GM20000 (cell line): ENCODE data around the gene KCNIP1.

Source experiments
- DNase-seq: peaks from one replicate; pipeline ENCODE4 v3.0.0; 2012; ENCODE audit warnings: low spot score
- TF ChIP-seq, protein P1 (sequence below): IDR thresholded peaks from 2 replicates; pipeline ENCODE4 v1.5.1; 2012; ENCODE audit warnings: mild to moderate bottlenecking, control low read depth; ENCODE audit errors: extremely low read depth, missing control alignments

The KCNIP1 gene

DNA sequence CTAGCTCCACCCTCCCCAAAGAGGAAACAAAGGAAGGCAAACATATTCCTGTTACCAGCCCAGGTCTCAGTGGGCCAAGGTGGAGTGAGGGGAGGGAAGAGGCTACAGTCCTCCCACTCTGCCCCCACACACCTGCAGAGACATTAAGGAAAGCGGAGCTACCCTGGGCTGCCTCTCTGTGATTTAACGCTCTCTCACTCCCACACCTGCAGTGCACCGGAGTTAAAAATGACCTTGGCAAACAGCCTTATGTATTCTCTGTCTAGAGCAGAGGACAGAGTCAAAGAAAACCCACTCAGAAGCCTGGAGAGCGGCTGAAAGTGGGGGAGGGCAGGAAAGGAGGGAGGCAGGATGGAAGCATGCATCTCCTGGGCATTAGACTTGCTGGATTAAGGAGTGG, 32.7 kb downstream of the KCNIP1 start:
- DNase-seq = no peak

GRCh38 chr5:170537451-170538095, 33.8 kb downstream of the KCNIP1 start:
- no peak for DNase-seq
- TF ChIP-seq, protein P1, sequence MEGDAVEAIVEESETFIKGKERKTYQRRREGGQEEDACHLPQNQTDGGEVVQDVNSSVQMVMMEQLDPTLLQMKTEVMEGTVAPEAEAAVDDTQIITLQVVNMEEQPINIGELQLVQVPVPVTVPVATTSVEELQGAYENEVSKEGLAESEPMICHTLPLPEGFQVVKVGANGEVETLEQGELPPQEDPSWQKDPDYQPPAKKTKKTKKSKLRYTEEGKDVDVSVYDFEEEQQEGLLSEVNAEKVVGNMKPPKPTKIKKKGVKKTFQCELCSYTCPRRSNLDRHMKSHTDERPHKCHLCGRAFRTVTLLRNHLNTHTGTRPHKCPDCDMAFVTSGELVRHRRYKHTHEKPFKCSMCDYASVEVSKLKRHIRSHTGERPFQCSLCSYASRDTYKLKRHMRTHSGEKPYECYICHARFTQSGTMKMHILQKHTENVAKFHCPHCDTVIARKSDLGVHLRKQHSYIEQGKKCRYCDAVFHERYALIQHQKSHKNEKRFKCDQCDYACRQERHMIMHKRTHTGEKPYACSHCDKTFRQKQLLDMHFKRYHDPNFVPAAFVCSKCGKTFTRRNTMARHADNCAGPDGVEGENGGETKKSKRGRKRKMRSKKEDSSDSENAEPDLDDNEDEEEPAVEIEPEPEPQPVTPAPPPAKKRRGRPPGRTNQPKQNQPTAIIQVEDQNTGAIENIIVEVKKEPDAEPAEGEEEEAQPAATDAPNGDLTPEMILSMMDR = no peak

More for the DNA sequence above, 32.7 kb downstream of the KCNIP1 start:
- TF ChIP-seq, protein P1 = no peak

GRCh38 chr5:170538096-170538465, 34.3 kb downstream of the KCNIP1 start:
- TF ChIP-seq, protein P1 = no peak

GRCh38 chr5:170538696-170539586, 35.1 kb downstream of the KCNIP1 start:
- TF ChIP-seq, protein P1 = no peak
- DNase-seq = no peak

More at GRCh38 chr5:170538096-170538465, 34.3 kb downstream of the KCNIP1 start:
- no peak for DNase-seq

DNA sequence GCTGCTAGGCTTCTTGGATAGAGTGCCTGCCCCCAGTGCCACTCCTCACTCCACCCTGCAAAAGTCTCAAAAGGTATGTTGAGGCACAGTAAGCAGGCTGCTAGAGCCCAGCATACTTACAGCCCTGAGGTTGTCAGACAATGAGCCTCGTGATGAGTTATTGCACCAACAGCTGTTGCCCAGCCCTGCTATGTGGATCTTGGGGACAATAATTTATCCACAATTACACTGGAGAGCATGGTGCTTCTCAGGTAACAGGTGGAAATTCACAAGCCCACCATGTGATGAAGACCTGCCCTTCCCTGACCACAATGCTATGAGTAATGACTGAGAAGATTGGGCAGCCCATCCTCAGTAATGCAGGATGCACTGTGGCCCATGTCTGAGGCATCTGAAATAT, 36.5 kb downstream of the KCNIP1 start:
- no peak for DNase-seq
- TF ChIP-seq, protein P1 = no peak

GRCh38 chr5:170541146-170541769, 37.4 kb downstream of the KCNIP1 start:
- TF ChIP-seq, protein P1 = no peak
- DNase-seq = no peak
